ENCODE measurements around the gene NAA20.

Gene NAA20

DNA sequence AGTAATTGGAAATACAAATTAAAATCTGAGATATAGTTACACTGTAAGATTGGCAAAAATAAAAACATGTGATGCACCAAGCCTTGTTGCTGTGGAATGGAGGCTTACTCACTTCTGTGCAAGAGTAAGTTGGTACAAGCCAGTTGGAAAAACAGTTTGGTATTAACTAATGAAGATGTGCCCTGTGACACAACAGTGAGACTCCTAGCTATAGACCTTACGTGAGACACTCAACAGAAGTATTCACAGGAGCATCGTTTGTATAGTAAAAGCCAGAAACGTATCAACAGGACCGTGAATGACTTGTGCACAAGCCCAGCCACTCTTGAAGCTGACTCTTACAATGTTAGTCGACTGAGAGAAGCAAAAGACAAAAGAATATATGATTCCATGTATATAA is 14.6 kb downstream of the NAA20 start:
- TF ChIP-seq CTCF (IDR thresholded peaks at IDR 0.05; ENCODE audit: insufficient read depth, missing control alignments) = no peak
- no peak for FAIRE-seq
- DNase-seq (ENCODE audit: insufficient read length, low spot score) = no peak

DNA sequence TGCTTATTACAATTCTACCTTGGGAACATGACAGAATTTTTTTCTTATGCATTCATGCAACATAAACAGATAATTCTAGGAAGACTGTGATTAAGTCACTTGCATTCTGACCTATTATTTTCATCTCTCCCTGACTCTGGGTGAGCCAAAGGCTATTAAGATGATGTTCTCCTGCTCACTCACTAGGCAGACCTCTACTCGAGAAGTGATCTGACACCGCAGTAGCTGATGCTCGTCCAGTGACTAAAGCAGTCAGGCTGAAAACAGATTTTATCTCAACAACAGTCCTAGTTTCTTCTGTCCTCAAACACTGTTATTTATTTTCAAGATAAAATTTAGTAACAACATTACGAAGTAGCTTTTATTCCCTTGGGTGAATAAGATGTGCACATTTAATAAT is 17.3 kb downstream of the NAA20 start:
- FAIRE-seq (no peak), DNase-seq (ENCODE audit: insufficient read length, low spot score) (no peak)

GRCh38 chr20:20036756-20037155 is 19.6 kb downstream of the NAA20 start:
- FAIRE-seq (no peak), DNase-seq (ENCODE audit: insufficient read length, low spot score) (no peak)
- no peak for TF ChIP-seq CTCF (IDR thresholded peaks at IDR 0.05; ENCODE audit: insufficient read depth, missing control alignments)

More for the DNA sequence above, 17.3 kb downstream of the NAA20 start:
- TF ChIP-seq CTCF (IDR thresholded peaks at IDR 0.05; ENCODE audit: insufficient read depth, missing control alignments) = no peak

GRCh38 chr20:20037960-20038359 is 20.8 kb downstream of the NAA20 start:
- no peak for DNase-seq (ENCODE audit: insufficient read length, low spot score)
- FAIRE-seq = no peak
- TF ChIP-seq CTCF (IDR thresholded peaks at IDR 0.05; ENCODE audit: insufficient read depth, missing control alignments) = no peak

- no peak for DNase-seq (ENCODE audit: insufficient read length, low spot score)
- FAIRE-seq = no peak
Observed at GRCh38 chr20:20038586-20038985, 21.4 kb downstream of the NAA20 start.

DNA sequence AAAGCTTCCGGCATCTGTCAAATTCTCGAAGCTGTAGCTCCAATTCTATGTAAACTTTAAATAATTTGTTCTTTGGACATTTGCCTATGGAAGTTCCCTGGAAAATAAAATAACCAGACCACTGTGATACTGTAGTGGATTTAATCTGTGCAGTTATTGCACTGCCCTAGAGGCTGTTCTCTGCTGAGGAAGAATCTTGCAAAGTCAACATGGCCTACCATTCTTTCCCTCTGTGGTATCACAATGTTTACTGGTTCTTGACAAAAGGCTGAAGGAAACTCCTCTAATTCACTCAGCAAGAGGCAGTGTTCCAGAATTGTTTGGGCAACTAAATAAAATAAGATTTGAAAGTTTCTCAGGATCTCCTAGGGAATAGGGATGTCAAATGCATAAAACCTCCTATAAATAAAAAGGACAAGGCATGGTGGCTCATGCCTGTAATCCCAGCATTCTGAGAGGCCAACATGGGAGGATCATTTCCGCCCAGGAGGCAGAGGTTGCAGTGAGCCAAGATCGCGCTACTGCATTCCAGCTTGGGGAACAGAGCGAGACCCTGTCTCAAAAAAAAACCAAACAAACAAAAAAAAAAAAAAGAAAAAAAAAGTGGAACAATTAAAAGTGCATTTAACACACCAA is 22.7 kb downstream of the NAA20 start:
- no peak for TF ChIP-seq CTCF (IDR thresholded peaks at IDR 0.05; ENCODE audit: insufficient read depth, missing control alignments)
- no peak for DNase-seq (ENCODE audit: insufficient read length, low spot score)
- no peak for FAIRE-seq

More at GRCh38 chr20:20038586-20038985, 21.4 kb downstream of the NAA20 start:
- TF ChIP-seq CTCF (IDR thresholded peaks at IDR 0.05; ENCODE audit: insufficient read depth, missing control alignments) = no peak

GRCh38 chr20:20051767-20052073 is 34.6 kb downstream of the NAA20 start:
- DNase-seq (ENCODE audit: insufficient read length, low spot score) (no peak), FAIRE-seq (no peak)
- no peak for TF ChIP-seq CTCF (IDR thresholded peaks at IDR 0.05; ENCODE audit: insufficient read depth, missing control alignments)

Data from D721Med (cell line).